Measurements from ENCODE around the gene ASB16. TPM values are rescaled to one million over a fixed set of nuclear protein-coding genes. Genes with fewer than 3 reads are reported as not detected.
"Not testable (repeated sequence)": the region's sequence is repeated elsewhere in the genome, so short reads cannot be mapped to it uniquely, and the experiment has no call there.

Gene ASB16
- 1 to 10 TPM; 4.9 to 8.7 TPM for total RNA-seq
- long read RNA-seq, partial matches to known transcripts: 0 of 3 reads
- long read RNA-seq, other reads (novel, unspliced or antisense): 1 of 3 reads

GRCh38 chr17:44170499-44171201, at the start of gene ASB16:
TSS of gene ASB16 (plus strand) at chr17:44170704. CDS start at chr17:44170790, 86 bp downstream.
- intact Hi-C loops (cut with DNase I): no loop called here
- DNase-seq (peak; percentile 46), ATAC-seq (peak; percentile 69 to 73)

- intact Hi-C loops (cut with DNase I): loop anchor here in 1 of 2 donors (5.0 kb wide), 1 partner anchor 59 kb away; no protein-coding TSS in a partner anchor
- no peak for DNase-seq
Measured at GRCh38 chr17:44120851-44121605, 49.5 kb upstream of the ASB16 start.

GRCh38 chr17:44121997-44122815, 48.3 kb upstream of the ASB16 start:
- no peak for DNase-seq
- intact Hi-C loops (cut with DNase I): loop anchor here in 1 of 2 donors (5.0 kb wide), 1 partner anchor 60 kb away; no protein-coding TSS in a partner anchor
- ATAC-seq: no peak

More at GRCh38 chr17:44120851-44121605, 49.5 kb upstream of the ASB16 start:
- no peak for ATAC-seq

- DNase-seq (no peak), ATAC-seq (no peak)
- intact Hi-C loops (cut with DNase I): loop anchor here in 1 of 2 donors (5.0 kb wide), 1 partner anchor 61 kb away; no protein-coding TSS in a partner anchor
Measured at GRCh38 chr17:44122816-44123355, 47.6 kb upstream of the ASB16 start.

- ATAC-seq (peak; percentile 98), DNase-seq (peak; percentile 96)
- intact Hi-C loops (cut with DNase I): loop anchor here in 1 of 2 donors (5.0 kb wide), 1 partner anchor 61 kb away; no protein-coding TSS in a partner anchor
Measured at GRCh38 chr17:44123356-44124117, 47.0 kb upstream of the ASB16 start, which contains the start of gene HDAC5. TSS of gene HDAC5 (minus strand) at chr17:44123641. CDS start at chr17:44117515, 6,126 bp downstream.

GRCh38 chr17:44124118-44124438, 46.4 kb upstream of the ASB16 start:
- ATAC-seq (no peak), DNase-seq (no peak)
- intact Hi-C loops (cut with DNase I): loop anchor here in 1 of 2 donors (5.0 kb wide), 1 partner anchor 62 kb away; no protein-coding TSS in a partner anchor

GRCh38 chr17:44128383-44128782, 42.1 kb upstream of the ASB16 start:
- intact Hi-C loops (cut with DNase I): no loop called here
- DNase-seq: no peak
- ATAC-seq: no peak

GRCh38 chr17:44130693-44131349, 39.7 kb upstream of the ASB16 start:
- ATAC-seq: no peak
- no peak for DNase-seq
- intact Hi-C loops (cut with DNase I): no loop called here

GRCh38 chr17:44131372-44131771, 39.1 kb upstream of the ASB16 start:
- intact Hi-C loops (cut with DNase I); ATAC-seq; DNase-seq: not testable (repeated sequence)

- peak in 1 of 2 donors; percentile 27 for ATAC-seq
- DNase-seq: no peak
- intact Hi-C loops (cut with DNase I): no loop called here
Measured at GRCh38 chr17:44132275-44132821, 38.2 kb upstream of the ASB16 start.

- DNase-seq: no peak
- ATAC-seq: no peak
- intact Hi-C loops (cut with DNase I): no loop called here
Measured at GRCh38 chr17:44133918-44134476, 36.5 kb upstream of the ASB16 start.

- intact Hi-C loops (cut with DNase I): no loop called here
- DNase-seq (no peak), ATAC-seq (no peak)
Measured at GRCh38 chr17:44134752-44135568, 35.5 kb upstream of the ASB16 start.

- peak; percentile 90 for DNase-seq
- peak; percentile 68 to 96 for ATAC-seq
- intact Hi-C loops (cut with DNase I): no loop called here
Measured at GRCh38 chr17:44137891-44138709, 32.4 kb upstream of the ASB16 start.

- ATAC-seq; DNase-seq; intact Hi-C loops (cut with DNase I): not testable (repeated sequence)
Measured at GRCh38 chr17:44143921-44144320, 26.6 kb upstream of the ASB16 start.

All from left cardiac atrium (tissue), 4 donors.